Suprapubic skin (tissue), 4 donors: Measurements from ENCODE around the gene SLC37A3. TPM values are rescaled to one million over a fixed set of nuclear protein-coding genes. Genes with fewer than 3 reads are reported as not detected.

Experiments used
- DNase-seq, 2 donors: peaks; one replicate each; pipeline ENCODE4 v3.0.0-alpha.2; 2019; ENCODE audit warnings: low spot score in 2 of 2
- H3K27ac ChIP-seq: fragments of 200-600 bp; sonication (generic); one replicate; pipeline ENCODE4 v1.5.1; 2019
- H3K27me3 ChIP-seq: fragments of 200-600 bp; sonication (generic); one replicate; pipeline ENCODE4 v1.5.1; 2019
- H3K36me3 ChIP-seq: fragments of 200-600 bp; sonication (generic); one replicate; pipeline ENCODE4 v1.5.1; 2019
- H3K4me1 ChIP-seq: fragments of 200-600 bp; sonication (generic); one replicate; pipeline ENCODE4 v1.5.1; 2019
- H3K4me3 ChIP-seq: fragments of 200-600 bp; sonication (generic); one replicate; pipeline ENCODE4 v1.5.1; 2019; ENCODE audit warnings: mild to moderate bottlenecking
- H3K9me3 ChIP-seq: fragments of 200-600 bp; sonication (generic); one replicate; pipeline ENCODE4 v1.5.1; 2019
- CTCF ChIP-seq, 2 donors: fragments of 200-600 bp in 1 of 2; fragments of 450-650 bp in 1 of 2; sonication (generic) in 1 of 2; IDR thresholded peaks; one replicate each; pipeline ENCODE4 v1.5.1; 2016 to 2019; ENCODE audit warnings: antibody characterized with exemption in 2 of 2, mild to moderate bottlenecking in 1 of 2, moderate library complexity in 1 of 2
- EP300 ChIP-seq: sonication (generic); formaldehyde crosslinking; IDR thresholded peaks from one replicate; pipeline ENCODE4 v1.6.1; 2017; ENCODE audit warnings: antibody characterized with exemption
- POLR2A ChIP-seq, 2 donors: fragments of 450-650 bp; IDR thresholded peaks; one replicate each; pipeline ENCODE4 v1.6.1; 2017; ENCODE audit warnings: antibody characterized with exemption in 2 of 2, mild to moderate bottlenecking in 2 of 2, moderate library complexity in 2 of 2
- POLR2AphosphoS5 ChIP-seq, 3 donors: sonication (generic); formaldehyde crosslinking; IDR thresholded peaks; one replicate each; pipeline ENCODE4 v1.6.1; 2017; ENCODE audit warnings: antibody characterized with exemption in 3 of 3
- WGBS: methylation state at CpG from one replicate; pipeline ENCODE4 v1.1.5; 2018; 5-methylcytosine and 5-hydroxymethylcytosine counted together
- total RNA-seq, 4 donors: library from RNA; depleted of rRNA; stranded (reverse); fragments of >200 nt; gene quantifications; one replicate each; pipeline ENCODE4 v1.1.0, GENCODE V29; 2016

SLC37A3 gene
- total RNA-seq, 4 donors from 2014 or later = 27.3 to 61.4 (median 39.2) TPM

DNA sequence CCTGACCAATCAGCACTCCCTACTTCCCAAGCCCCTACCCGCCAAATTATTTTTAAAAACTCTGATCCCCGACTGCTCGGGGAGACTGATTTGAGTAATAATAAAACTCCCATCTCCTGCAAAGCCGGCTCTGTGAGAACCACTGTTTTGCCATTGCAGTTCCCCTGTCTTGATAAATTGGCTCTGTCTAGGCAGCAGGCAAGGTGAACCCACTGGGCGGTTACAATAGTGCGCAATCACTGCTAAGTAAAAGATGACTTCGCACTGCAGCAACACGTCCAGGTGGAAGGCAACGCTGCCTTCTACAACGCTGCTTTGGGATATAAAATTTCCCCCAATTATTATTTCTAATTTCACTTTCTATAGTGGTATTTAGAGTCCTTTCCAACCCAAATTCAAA is 8.9 kb downstream of the SLC37A3 start:
- 84% methylated on average over 10 of the region's 10 CpGs for WGBS
- no peaks in the 10 kb centered on the region for H3K36me3 ChIP-seq
- H3K4me3 ChIP-seq = no peak overlapping the region
- peaks cover 2% of the 10 kb centered on the region for H3K4me1 ChIP-seq
- TF ChIP-seq POLR2A (IDR thresholded peaks at IDR 0.05) (no peak), CTCF (IDR thresholded peaks at IDR 0.05) (no peak), EP300 (no peak), POLR2AphosphoS5 (IDR thresholded peaks at IDR 0.05) (no peak)
- DNase-seq = no peak
- H3K27ac ChIP-seq = no peak overlapping the region
- no peaks in the 10 kb centered on the region for H3K9me3 ChIP-seq
- no peaks in the 10 kb centered on the region for H3K27me3 ChIP-seq

DNA sequence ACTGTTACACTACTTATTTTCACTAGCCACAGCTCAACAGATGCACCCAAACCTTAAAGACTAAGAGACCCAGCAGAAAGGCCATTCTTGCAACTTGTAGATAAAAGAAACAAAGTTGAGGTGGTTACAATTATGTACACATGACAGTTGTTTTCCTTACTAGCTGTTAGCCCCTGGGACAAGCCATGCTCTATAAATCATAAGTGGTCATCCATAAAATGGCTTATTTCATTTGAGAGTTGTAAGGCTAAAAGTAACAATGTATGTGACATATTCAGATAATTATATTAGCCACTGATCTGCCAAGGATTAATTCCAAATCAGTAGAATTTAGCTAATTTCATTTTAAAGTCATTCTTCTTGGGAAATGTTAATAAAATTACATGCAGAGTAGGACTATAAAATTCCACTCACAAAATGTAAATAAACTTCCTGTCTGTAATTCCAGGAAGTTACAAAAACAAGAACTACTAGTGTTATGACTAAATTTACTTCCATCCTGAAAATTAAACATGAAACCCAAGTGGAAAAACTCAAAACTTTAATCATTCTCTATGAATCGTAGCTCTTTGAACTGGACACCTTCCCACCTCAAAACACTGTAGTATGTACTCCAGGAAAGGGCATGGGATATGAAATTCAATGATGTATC is 13.3 kb downstream of the SLC37A3 start:
- 73% methylated on average over 1 of the region's 1 CpG for WGBS
- Histone ChIP-seq H3K27ac (no peak overlapping the region), H3K4me3 (no peak overlapping the region), H3K9me3 (no peaks in the 10 kb centered on the region), H3K4me1 (peaks cover 2% of the 10 kb centered on the region), H3K36me3 (peaks cover 22% of the 10 kb centered on the region), H3K27me3 (no peaks in the 10 kb centered on the region)
- no peak for TF ChIP-seq POLR2AphosphoS5 (IDR thresholded peaks at IDR 0.05)
- TF ChIP-seq EP300 = no peak
- no peak for TF ChIP-seq CTCF (IDR thresholded peaks at IDR 0.05)
- no peak for TF ChIP-seq POLR2A (IDR thresholded peaks at IDR 0.05)
- no peak for DNase-seq

GRCh38 chr7:140383954-140384713 is 14.2 kb downstream of the SLC37A3 start:
- 93% methylated on average over 6 of the region's 6 CpGs for WGBS

DNA sequence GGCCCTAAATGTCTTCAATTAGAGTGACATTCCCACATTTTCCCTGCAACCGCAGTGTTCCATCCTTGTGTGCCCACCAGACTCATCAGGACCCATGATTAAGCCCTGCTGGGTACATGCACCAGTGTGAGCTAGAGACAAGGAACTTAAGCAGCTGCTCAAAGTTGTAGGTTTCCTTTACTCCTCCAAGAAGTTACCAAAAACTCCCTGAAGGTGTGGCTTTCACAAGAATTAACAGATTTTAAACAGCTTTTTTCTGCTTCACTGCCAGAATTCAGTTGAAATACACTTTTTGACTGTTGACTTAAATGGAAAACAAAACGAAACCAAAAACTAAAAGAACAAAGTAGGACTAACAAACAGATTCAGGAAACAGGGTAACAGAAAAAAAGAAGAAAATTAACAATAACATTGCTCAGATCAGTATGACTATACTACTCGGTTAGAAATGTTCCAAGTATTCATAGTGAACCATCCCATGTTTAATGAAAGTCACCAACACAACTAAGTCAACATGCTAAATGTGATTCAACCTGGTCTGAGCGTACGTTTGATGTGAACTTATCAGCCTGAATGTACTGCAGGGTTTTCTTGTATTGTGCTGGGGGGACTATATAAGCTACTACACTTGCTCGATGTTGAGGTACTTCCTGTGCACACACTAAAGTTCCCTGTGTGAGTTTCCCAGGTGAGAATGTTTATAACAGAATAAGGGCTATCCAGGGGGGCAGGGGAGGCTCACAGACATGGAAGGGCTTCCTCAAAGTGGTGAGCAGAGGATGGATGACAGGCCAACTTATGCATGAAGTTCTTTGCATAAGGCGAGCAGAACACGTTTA is 22.2 kb downstream of the SLC37A3 start:
- no peaks in the 10 kb centered on the region for H3K27me3 ChIP-seq
- no peak for DNase-seq
- TF ChIP-seq POLR2A (IDR thresholded peaks at IDR 0.05) (no peak), POLR2AphosphoS5 (IDR thresholded peaks at IDR 0.05) (no peak), EP300 (no peak), CTCF (IDR thresholded peaks at IDR 0.05) (no peak)
- no peaks in the 10 kb centered on the region for H3K4me1 ChIP-seq
- H3K27ac ChIP-seq = no peak overlapping the region
- 84% methylated on average over 8 of the region's 8 CpGs for WGBS
- peaks cover 36% of the 10 kb centered on the region for H3K36me3 ChIP-seq
- H3K4me3 ChIP-seq = no peak overlapping the region
- H3K9me3 ChIP-seq = no peaks in the 10 kb centered on the region

More at GRCh38 chr7:140383954-140384713, 14.2 kb downstream of the SLC37A3 start:
- Histone ChIP-seq H3K27ac (no peak overlapping the region), H3K4me1 (peaks cover 2% of the 10 kb centered on the region), H3K9me3 (no peaks in the 10 kb centered on the region), H3K4me3 (no peak overlapping the region), H3K27me3 (no peaks in the 10 kb centered on the region), H3K36me3 (peaks cover 31% of the 10 kb centered on the region)
- TF ChIP-seq POLR2A (IDR thresholded peaks at IDR 0.05) (no peak), EP300 (no peak), CTCF (IDR thresholded peaks at IDR 0.05) (no peak), POLR2AphosphoS5 (IDR thresholded peaks at IDR 0.05) (no peak)
- no peak for DNase-seq

- 89% methylated on average over 9 of the region's 9 CpGs for WGBS
- Histone ChIP-seq H3K36me3 (peaks cover 29% of the 10 kb centered on the region), H3K27me3 (no peaks in the 10 kb centered on the region), H3K9me3 (no peaks in the 10 kb centered on the region), H3K4me3 (no peak overlapping the region), H3K4me1 (no peaks in the 10 kb centered on the region), H3K27ac (no peak overlapping the region)
- no peak for DNase-seq
- TF ChIP-seq CTCF (IDR thresholded peaks at IDR 0.05) = no peak
- no peak for TF ChIP-seq POLR2AphosphoS5 (IDR thresholded peaks at IDR 0.05)
- TF ChIP-seq POLR2A (IDR thresholded peaks at IDR 0.05) = no peak
- TF ChIP-seq EP300 = no peak
Measured at GRCh38 chr7:140375323-140375722, 23.0 kb downstream of the SLC37A3 start.
